GM12878 (cell line): ENCODE results near the gene PKD1. TPM values are rescaled to one million over a fixed set of nuclear protein-coding genes. Genes with fewer than 3 reads are reported as not detected.
"Not testable (repeated sequence)": the region's sequence is repeated elsewhere in the genome, so short reads cannot be mapped to it uniquely, and the experiment has no call there.

ENCODE experiments used
- ATAC-seq: fragments of 200-7000 bp; cut with Tn5 transposase; 3 replicates; pipeline ENCODE4 v1.9.1; 2020; ENCODE audit warnings: mild to moderate bottlenecking, moderate library complexity
- BruUV-seq: library from RNA; stranded (reverse); fragments of 400-500 nt; replicated peaks from 2 replicates; lab custom pipeline; 2021; lab: Mats Ljungman, UMichigan
- CTCF ChIA-PET: fragments of 300-600 bp; sonication (Branson Sonifier 250); formaldehyde crosslinking; extraction: SDS; loops from one replicate; lab custom pipeline; 2021; ENCODE audit warnings: inconsistent platforms; lab: Yijun Ruan, JAX
- POLR2A ChIA-PET: fragments of 350-600 bp; formaldehyde crosslinking; extraction: SDS; loops from one replicate; lab custom pipeline; 2021; ENCODE audit warnings: inconsistent platforms; lab: Charles Lee
- RAD21 ChIA-PET: fragments of 300-600 bp; sonication (Branson Sonifier 250); formaldehyde crosslinking; loops from one replicate; lab custom pipeline; 2023; ENCODE audit warnings: antibody characterized with exemption; ENCODE audit not compliant: unreplicated experiment; lab: Charles Lee
- SMC1A ChIA-PET: fragments of 300-600 bp; sonication (Branson Sonifier 250); formaldehyde crosslinking; loops from one replicate; lab custom pipeline; 2023; ENCODE audit not compliant: unreplicated experiment, uncharacterized antibody; lab: Charles Lee
- DNase-seq: peaks from one replicate; pipeline ENCODE4 v3.0.0-alpha.2; 2011; ENCODE audit warnings: low read depth, low spot score
- FAIRE-seq: peaks from 3 replicates; lab custom pipeline; 2011; peaks lifted over from hg19 to GRCh38; lab: Jason Lieb, UNC
- H2AFZ ChIP-seq: 2 replicates; pipeline ENCODE4 v1.6.0; 2011; ENCODE audit warnings: low read depth, low read length, control low read depth; ENCODE audit not compliant: control insufficient read depth
- H3K27ac ChIP-seq: 2 replicates; pipeline ENCODE4 v1.5.1; 2011; ENCODE audit warnings: control low read depth; ENCODE audit not compliant: control insufficient read depth, insufficient read depth
- H3K27me3 ChIP-seq, 2 experiments: replicated peaks in 1 of 2; 2 replicates each; pipeline versions ENCODE4 v1.6.0 to v1.6.1; 2011; ENCODE audit warnings: low read length in 1 of 2; ENCODE audit not compliant: control insufficient read depth in 2 of 2, insufficient read depth in 2 of 2
- H3K36me3 ChIP-seq, 2 experiments: 2 replicates each; pipeline ENCODE4 v1.5.1; 2011; ENCODE audit warnings: low read length in 1 of 2; ENCODE audit not compliant: control insufficient read depth in 2 of 2, insufficient read depth in 2 of 2
- H3K4me1 ChIP-seq: 2 replicates; pipeline ENCODE4 v1.6.1; 2011; ENCODE audit warnings: mild to moderate bottlenecking, low read length, moderate library complexity, mixed read lengths; ENCODE audit not compliant: control insufficient read depth, insufficient read depth
- H3K4me2 ChIP-seq: 2 replicates; pipeline ENCODE4 v1.6.0; 2011; ENCODE audit warnings: control low read depth; ENCODE audit not compliant: control insufficient read depth, insufficient read depth
- H3K4me3 ChIP-seq: fragments of 200-600 bp; sonication (generic); 2 replicates; pipeline ENCODE4 v1.5.1; 2016
- H3K79me2 ChIP-seq: 2 replicates; pipeline ENCODE4 v1.6.0; 2011; ENCODE audit warnings: low read length; ENCODE audit not compliant: control insufficient read depth, insufficient read depth
- H3K9ac ChIP-seq: 2 replicates; pipeline ENCODE4 v1.8.0; 2011; ENCODE audit warnings: low read length, control low read depth, mixed read lengths; ENCODE audit not compliant: control insufficient read depth, insufficient read depth
- H3K9me3 ChIP-seq: replicated peaks from 3 replicates; pipeline ENCODE4 v1.5.1; 2011; ENCODE audit warnings: mild to moderate bottlenecking, low read length; ENCODE audit not compliant: control insufficient read depth, insufficient read depth
- H4K20me1 ChIP-seq: 2 replicates; pipeline ENCODE4 v1.6.0; 2011; ENCODE audit not compliant: control insufficient read depth, insufficient read depth
- WGBS: methylation state at CpG from one replicate; pipeline ENCODE4 v1.1.6; 2016; ENCODE audit warnings: low lambda C conversion rate; ENCODE audit not compliant: insufficient replicate concordance, insufficient coverage; ENCODE audit errors: missing lambda C conversion rate; 5-methylcytosine and 5-hydroxymethylcytosine counted together
- in situ Hi-C: fragments of 300-500 bp; cut with MboI; formaldehyde crosslinking; loops from 9 replicates; pipeline ENCODE4 v1.14.3; 2018; ENCODE audit warnings: mixed read lengths
- intact Hi-C: fragments of 100-400 bp; cut with micrococcal nuclease; formaldehyde crosslinking; loops from one replicate; pipeline ENCODE4 v1.14.2; 2022; ENCODE audit not compliant: unreplicated experiment
- polyA plus RNA-seq, 11 experiments: library from polyadenylated mRNA; depleted of rRNA in 4 of 11; unstranded in 6 of 11; stranded (reverse) in 5 of 11; fragments of >200 nt; fragmentation: Nextera tagmentation in 4 of 11; fragmentation: Illumina TruSeq in 1 of 11; extraction: Ambion mirVana in 4 of 11; extraction: Trizol in 1 of 11; gene quantifications; 1 replicate in 1 of 11; 2 replicates in 10 of 11; pipeline versions ENCODE4 v1.2.1 to v1.2.3, GENCODE V29; 2011 to 2016; ENCODE audit warnings: inconsistent platforms in 2 of 11, missing spikeins in 2 of 11, low read depth in 1 of 11
- total RNA-seq, 4 experiments: library from RNA; depleted of rRNA in 3 of 4; stranded (reverse); fragments of >200 nt in 3 of 4; fragmentation: Illumina TruSeq in 1 of 4; extraction: Trizol in 1 of 4; gene quantifications; 2 replicates each; pipeline versions ENCODE4 v1.2.1 to v1.2.3, GENCODE V29; 2013 to 2021

PKD1 gene
- total and polyA plus RNA-seq, 10 of the 15 experiments (the other 5 are each of a cell fraction or from before 2014, with no cell fraction given), result 0.11 to 62.0 (median 6.1) TPM

- BruUV-seq, FAIRE-seq, RAD21 ChIA-PET: not testable (repeated sequence)
Measured at GRCh38 chr16:2114225-2114624, 21.5 kb downstream of the PKD1 start.

GRCh38 chr16:2112539-2113106 lies 23.1 kb downstream of the PKD1 start:
- RAD21 ChIA-PET, FAIRE-seq, POLR2A ChIA-PET: not testable (repeated sequence)

More at GRCh38 chr16:2114225-2114624, 21.5 kb downstream of the PKD1 start:
- in situ Hi-C loops, H2AFZ ChIP-seq, POLR2A ChIA-PET, H3K27me3 ChIP-seq, H3K27ac ChIP-seq, H3K9me3 ChIP-seq, ATAC-seq, H3K9ac ChIP-seq, SMC1A ChIA-PET, H3K36me3 ChIP-seq, DNase-seq, H3K4me3 ChIP-seq, CTCF ChIA-PET, H3K4me1 ChIP-seq, H3K4me2 ChIP-seq, H3K79me2 ChIP-seq, H4K20me1 ChIP-seq, intact Hi-C loops: not testable (repeated sequence)
- WGBS, result 96% methylated on average over 24 of the region's 26 CpGs

GRCh38 chr16:2111412-2112335 lies 24.0 kb downstream of the PKD1 start:
- H3K79me2 ChIP-seq, RAD21 ChIA-PET, H3K4me2 ChIP-seq, H3K9me3 ChIP-seq, H3K4me3 ChIP-seq, intact Hi-C loops, CTCF ChIA-PET, H3K9ac ChIP-seq, BruUV-seq, in situ Hi-C loops, H2AFZ ChIP-seq, POLR2A ChIA-PET, H3K27ac ChIP-seq, H3K4me1 ChIP-seq, SMC1A ChIA-PET, H3K27me3 ChIP-seq, ATAC-seq, H3K36me3 ChIP-seq, DNase-seq, H4K20me1 ChIP-seq, FAIRE-seq: not testable (repeated sequence)
- WGBS, result 93% methylated on average over 46 of the region's 65 CpGs

More at GRCh38 chr16:2112539-2113106, 23.1 kb downstream of the PKD1 start:
- DNase-seq, CTCF ChIA-PET, H3K27me3 ChIP-seq, intact Hi-C loops, H3K4me2 ChIP-seq, ATAC-seq, H2AFZ ChIP-seq, H3K27ac ChIP-seq, H3K9ac ChIP-seq, SMC1A ChIA-PET, H3K4me1 ChIP-seq, BruUV-seq, in situ Hi-C loops, H4K20me1 ChIP-seq, H3K9me3 ChIP-seq, H3K79me2 ChIP-seq, H3K4me3 ChIP-seq, H3K36me3 ChIP-seq: not testable (repeated sequence)
- 76% methylated on average over 30 of the region's 30 CpGs for WGBS

- H3K27me3 ChIP-seq, in situ Hi-C loops, FAIRE-seq, H3K9me3 ChIP-seq, H3K4me2 ChIP-seq, ATAC-seq, BruUV-seq, H2AFZ ChIP-seq, RAD21 ChIA-PET, H3K79me2 ChIP-seq, H3K36me3 ChIP-seq, H3K4me1 ChIP-seq, SMC1A ChIA-PET, intact Hi-C loops, H3K27ac ChIP-seq, H3K9ac ChIP-seq, H3K4me3 ChIP-seq, H4K20me1 ChIP-seq, POLR2A ChIA-PET, DNase-seq, CTCF ChIA-PET: not testable (repeated sequence)
- 97% methylated on average over 17 of the region's 36 CpGs for WGBS
Measured at GRCh38 chr16:2111009-2111353, 24.7 kb downstream of the PKD1 start.
